ENCODE data around the gene RRAD. TPM values are rescaled to one million over a fixed set of nuclear protein-coding genes. Genes with fewer than 3 reads are reported as not detected.
"Not testable (repeated sequence)": the region's sequence is repeated elsewhere in the genome, so short reads cannot be mapped to it uniquely, and the experiment has no call there.

The RRAD gene
- polyA plus RNA-seq, 1 experiment, result 3.8 TPM

DNA sequence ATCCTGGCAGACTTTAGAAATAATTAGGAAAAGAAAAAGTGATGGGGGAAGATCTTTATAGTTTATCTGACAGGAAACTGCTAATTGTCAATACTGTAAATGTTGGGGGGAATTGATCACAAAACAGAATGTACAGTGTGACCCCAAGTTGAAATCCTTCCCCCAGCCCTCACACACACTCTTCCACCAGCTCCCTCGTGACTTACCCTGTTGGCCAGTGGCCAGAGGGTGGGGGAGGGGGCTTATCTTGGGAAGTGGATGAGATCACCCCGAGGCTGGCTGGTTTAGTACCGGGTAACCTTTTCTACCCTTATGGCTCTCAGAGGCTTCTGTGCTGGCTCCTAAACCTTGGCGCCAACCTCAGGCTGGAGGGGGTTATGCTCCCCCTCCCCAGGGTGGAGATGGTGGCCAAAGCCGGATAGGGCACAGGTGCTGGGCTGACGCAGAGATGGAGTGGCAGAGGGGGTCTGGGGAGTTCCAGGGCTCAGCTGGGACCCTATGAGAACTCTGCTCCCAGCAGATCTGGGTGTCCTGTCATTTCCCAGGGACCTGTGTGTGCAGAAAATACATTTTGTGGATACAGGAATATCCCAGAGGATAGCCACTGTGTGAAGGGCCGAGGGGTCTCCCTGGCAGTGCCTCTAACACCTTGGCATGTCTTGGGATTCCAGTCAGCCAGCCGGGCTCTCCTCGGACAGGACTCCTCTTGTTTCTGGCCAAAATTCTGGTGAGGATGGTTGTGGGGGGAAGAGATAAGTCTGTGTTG lies 25.2 kb downstream of the RRAD start:
- ChIA-PET POLR2A (no interaction called here), CTCF (interaction anchor here (1.3 to 10.6 kb wide), 3 partner anchors 10 to 31 kb away, joined by 4 to 118 read pairs (median 7); partner anchors contain the start of gene RRAD)
- no peak overlapping the region for H3K4me3 ChIP-seq (ENCODE audit: low read depth, low read length)
- no peaks in the 10 kb centered on the region for H3K27me3 ChIP-seq (ENCODE audit: control insufficient read depth, insufficient read depth, low read length)
- no peak for DNase-seq (ENCODE audit: low read depth)
- H3K36me3 ChIP-seq (ENCODE audit: control insufficient read depth, insufficient read depth, low read length), result no peaks in the 10 kb centered on the region
- TF ChIP-seq, protein P1, sequence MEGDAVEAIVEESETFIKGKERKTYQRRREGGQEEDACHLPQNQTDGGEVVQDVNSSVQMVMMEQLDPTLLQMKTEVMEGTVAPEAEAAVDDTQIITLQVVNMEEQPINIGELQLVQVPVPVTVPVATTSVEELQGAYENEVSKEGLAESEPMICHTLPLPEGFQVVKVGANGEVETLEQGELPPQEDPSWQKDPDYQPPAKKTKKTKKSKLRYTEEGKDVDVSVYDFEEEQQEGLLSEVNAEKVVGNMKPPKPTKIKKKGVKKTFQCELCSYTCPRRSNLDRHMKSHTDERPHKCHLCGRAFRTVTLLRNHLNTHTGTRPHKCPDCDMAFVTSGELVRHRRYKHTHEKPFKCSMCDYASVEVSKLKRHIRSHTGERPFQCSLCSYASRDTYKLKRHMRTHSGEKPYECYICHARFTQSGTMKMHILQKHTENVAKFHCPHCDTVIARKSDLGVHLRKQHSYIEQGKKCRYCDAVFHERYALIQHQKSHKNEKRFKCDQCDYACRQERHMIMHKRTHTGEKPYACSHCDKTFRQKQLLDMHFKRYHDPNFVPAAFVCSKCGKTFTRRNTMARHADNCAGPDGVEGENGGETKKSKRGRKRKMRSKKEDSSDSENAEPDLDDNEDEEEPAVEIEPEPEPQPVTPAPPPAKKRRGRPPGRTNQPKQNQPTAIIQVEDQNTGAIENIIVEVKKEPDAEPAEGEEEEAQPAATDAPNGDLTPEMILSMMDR (IDR thresholded peaks at IDR 0.05; ENCODE audit: insufficient read depth, low read depth, low read length), result no peak

DNA sequence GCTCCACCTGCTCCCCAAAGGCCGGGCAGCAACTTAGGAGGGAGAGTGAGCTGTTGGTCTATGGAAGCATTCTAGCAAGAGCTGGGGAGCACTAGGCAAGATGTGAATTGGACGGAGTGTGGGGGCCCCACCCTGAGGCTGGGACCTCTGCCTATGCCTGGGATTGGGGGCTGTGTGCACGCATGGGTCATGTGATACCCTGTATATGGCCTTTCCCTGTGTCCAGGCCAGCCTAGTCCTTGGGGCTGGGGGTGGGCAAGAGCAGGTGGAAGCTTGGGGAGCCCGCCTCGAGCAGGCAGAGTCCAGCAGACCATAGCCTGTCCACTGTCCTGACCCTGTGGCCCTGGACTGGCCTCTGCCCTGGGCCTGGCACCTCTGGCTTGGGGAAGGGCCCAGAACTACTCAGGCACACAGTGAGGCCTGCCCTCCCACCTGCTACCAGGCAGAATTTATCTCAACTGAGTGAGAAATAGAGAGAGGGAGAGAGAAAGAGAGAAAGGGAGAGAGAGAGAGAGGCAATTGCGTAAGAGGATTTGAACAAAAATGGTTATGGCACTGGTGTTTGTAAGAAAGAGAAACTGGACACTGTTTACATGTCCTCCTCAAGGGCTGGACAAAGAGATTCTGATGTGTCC lies 25.9 kb downstream of the RRAD start:
- POLR2A ChIA-PET, result no interaction called here
- CTCF ChIA-PET, result interaction anchor here (1.1 to 10.6 kb wide), 3 partner anchors 27 to 592 kb away, joined by 3 to 118 read pairs (median 7); partner anchors contain the start of gene RRAD
- Histone ChIP-seq H3K36me3 (ENCODE audit: control insufficient read depth, insufficient read depth, low read length) (no peaks in the 10 kb centered on the region), H3K27me3 (ENCODE audit: control insufficient read depth, insufficient read depth, low read length) (no peaks in the 10 kb centered on the region), H3K4me3 (ENCODE audit: low read depth, low read length) (no peak overlapping the region)
- TF ChIP-seq, protein P1 (IDR thresholded peaks at IDR 0.05; ENCODE audit: insufficient read depth, low read depth, low read length), result no peak
- no peak for DNase-seq (ENCODE audit: low read depth)

DNA sequence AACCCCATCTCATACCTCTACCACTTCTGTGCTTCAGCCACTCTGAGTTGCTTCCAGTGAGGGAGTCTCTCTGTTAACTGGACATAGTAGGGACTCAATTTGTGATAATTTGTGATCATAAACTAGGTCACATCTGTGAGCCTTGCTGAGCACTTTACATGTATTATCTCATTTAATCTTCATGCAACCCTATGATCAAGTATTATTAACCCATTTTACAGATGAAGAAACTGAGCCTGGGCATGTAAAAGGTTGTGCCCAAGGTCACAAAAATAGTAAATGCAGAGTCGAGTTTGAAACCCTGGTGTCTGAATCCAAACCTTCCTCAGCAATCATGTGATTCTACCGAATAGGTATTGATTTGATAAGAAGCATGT lies 26.4 kb downstream of the RRAD start:
- ChIA-PET CTCF (interaction anchor here (1.1 to 10.6 kb wide), 2 partner anchors 28 to 593 kb away, joined by 3 to 118 read pairs; partner anchors contain the start of gene RRAD), POLR2A (no interaction called here)
- Histone ChIP-seq H3K36me3 (ENCODE audit: control insufficient read depth, insufficient read depth, low read length) (no peaks in the 10 kb centered on the region), H3K27me3 (ENCODE audit: control insufficient read depth, insufficient read depth, low read length) (no peaks in the 10 kb centered on the region), H3K4me3 (ENCODE audit: low read depth, low read length) (no peak overlapping the region)
- no peak for DNase-seq (ENCODE audit: low read depth)
- TF ChIP-seq, protein P1 (IDR thresholded peaks at IDR 0.05; ENCODE audit: insufficient read depth, low read depth, low read length), result no peak

DNA sequence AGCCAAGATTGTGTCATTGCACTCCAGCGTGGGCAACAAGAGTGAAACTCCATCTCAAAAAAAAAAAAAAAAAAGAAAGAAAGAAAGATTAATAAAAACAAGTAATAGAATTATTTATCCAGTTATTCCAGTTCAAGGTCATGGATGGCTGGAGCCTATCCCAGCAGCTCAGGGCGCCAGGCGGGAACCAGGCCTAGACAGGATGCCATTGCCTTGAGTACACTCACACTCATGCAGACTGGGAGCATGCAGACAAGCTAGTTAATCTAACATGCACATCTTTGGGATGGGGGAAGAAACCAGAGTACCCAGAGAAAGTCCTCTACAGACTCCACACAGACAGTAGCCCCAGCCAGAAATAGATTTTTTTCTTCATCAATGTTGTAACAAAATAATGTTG lies 27.1 kb downstream of the RRAD start:
- TF ChIP-seq, protein P1 (IDR thresholded peaks at IDR 0.05; ENCODE audit: insufficient read depth, low read depth, low read length), result no peak
- ChIA-PET CTCF (interaction anchor here (0.9 to 10.6 kb wide), 7 partner anchors 12 to 290 kb away, joined by 3 to 118 read pairs (median 5); partner anchors contain the start of genes CIAO2B and RRAD), POLR2A (no interaction called here)

DNA sequence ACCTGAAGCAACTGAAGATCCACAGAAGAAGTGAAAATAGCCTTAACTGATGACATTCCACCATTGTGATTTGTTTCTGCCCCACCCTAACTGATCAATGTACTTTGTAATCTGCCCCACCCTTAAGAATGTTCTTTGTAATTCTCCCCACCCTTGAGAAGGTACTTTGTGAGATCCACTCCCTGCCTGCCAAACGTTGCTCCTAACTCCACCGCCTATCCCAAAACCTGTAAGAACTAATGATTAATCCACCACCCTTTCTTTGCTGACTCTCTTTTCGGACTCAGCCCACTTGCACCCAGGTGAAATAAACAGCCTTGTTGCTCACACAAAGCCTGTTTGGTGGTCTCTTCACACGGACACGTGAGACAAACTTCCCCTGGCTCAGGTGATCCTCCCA lies 28.7 kb downstream of the RRAD start:
- POLR2A ChIA-PET; H3K36me3 ChIP-seq (ENCODE audit: control insufficient read depth, insufficient read depth, low read length): not testable (repeated sequence)
- CTCF ChIA-PET, result interaction anchor here (0.9 to 10.6 kb wide), 9 partner anchors 9 to 259 kb away, joined by 3 to 118 read pairs (median 16); partner anchors contain the start of genes CIAO2B and RRAD

More for the DNA sequence above, 27.1 kb downstream of the RRAD start:
- no peak for DNase-seq (ENCODE audit: low read depth)
- no peaks in the 10 kb centered on the region for H3K36me3 ChIP-seq (ENCODE audit: control insufficient read depth, insufficient read depth, low read length)
- no peaks in the 10 kb centered on the region for H3K27me3 ChIP-seq (ENCODE audit: control insufficient read depth, insufficient read depth, low read length)
- no peak overlapping the region for H3K4me3 ChIP-seq (ENCODE audit: low read depth, low read length)

More for the DNA sequence above, 28.7 kb downstream of the RRAD start:
- not testable (repeated sequence) for H3K4me3 ChIP-seq (ENCODE audit: low read depth, low read length); DNase-seq (ENCODE audit: low read depth); H3K27me3 ChIP-seq (ENCODE audit: control insufficient read depth, insufficient read depth, low read length)
